ENCODE data around the gene TXNDC17. TPM values are rescaled to one million over a fixed set of nuclear protein-coding genes. Genes with fewer than 3 reads are reported as not detected.

TXNDC17 gene
- total RNA-seq, 1 experiment from 2014 or later: 151 TPM

DNA sequence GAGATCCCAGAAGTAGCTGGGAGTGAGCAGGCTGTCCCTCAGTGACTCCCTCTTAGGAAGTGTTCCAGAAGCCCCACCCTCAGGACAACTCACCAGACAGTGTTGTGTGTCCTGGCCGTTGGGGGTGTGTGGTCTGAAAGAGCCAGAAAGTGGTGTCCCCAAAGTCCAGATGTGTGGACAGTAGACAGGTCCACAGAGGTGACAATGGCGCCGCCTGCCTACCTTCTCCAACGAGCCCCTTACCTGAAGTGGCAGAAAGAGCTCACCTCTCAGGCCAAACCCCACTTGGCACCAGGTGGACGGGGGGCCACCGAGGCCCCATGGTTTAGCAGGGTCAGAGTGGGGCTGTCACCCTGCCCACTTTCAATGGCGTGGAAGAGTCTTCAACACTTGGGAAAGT lies 30.6 kb downstream of the TXNDC17 start:
- TF ChIP-seq, protein P1, sequence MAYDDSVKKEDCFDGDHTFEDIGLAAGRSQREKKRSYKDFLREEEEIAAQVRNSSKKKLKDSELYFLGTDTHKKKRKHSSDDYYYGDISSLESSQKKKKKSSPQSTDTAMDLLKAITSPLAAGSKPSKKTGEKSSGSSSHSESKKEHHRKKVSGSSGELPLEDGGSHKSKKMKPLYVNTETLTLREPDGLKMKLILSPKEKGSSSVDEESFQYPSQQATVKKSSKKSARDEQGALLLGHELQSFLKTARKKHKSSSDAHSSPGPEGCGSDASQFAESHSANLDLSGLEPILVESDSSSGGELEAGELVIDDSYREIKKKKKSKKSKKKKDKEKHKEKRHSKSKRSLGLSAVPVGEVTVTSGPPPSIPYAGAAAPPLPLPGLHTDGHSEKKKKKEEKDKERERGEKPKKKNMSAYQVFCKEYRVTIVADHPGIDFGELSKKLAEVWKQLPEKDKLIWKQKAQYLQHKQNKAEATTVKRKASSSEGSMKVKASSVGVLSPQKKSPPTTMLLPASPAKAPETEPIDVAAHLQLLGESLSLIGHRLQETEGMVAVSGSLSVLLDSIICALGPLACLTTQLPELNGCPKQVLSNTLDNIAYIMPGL (CRISPR knock-in tag; IDR thresholded peaks at IDR 0.05): no peak
- TF ChIP-seq ZNF121 (CRISPR knock-in tag; IDR thresholded peaks at IDR 0.05): no peak
- TF ChIP-seq ZNF219 (CRISPR knock-in tag; IDR thresholded peaks at IDR 0.05; ENCODE audit: borderline replicate concordance): no peak
- TF ChIP-seq, protein P2, sequence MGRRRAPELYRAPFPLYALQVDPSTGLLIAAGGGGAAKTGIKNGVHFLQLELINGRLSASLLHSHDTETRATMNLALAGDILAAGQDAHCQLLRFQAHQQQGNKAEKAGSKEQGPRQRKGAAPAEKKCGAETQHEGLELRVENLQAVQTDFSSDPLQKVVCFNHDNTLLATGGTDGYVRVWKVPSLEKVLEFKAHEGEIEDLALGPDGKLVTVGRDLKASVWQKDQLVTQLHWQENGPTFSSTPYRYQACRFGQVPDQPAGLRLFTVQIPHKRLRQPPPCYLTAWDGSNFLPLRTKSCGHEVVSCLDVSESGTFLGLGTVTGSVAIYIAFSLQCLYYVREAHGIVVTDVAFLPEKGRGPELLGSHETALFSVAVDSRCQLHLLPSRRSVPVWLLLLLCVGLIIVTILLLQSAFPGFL (CRISPR knock-in tag; IDR thresholded peaks at IDR 0.05; ENCODE audit: borderline replicate concordance): no peak
- no peak for TF ChIP-seq ZNF396 (CRISPR knock-in tag; IDR thresholded peaks at IDR 0.05; ENCODE audit: borderline replicate concordance)
- no peak for TF ChIP-seq ZNF423 (CRISPR knock-in tag; IDR thresholded peaks at IDR 0.05)
- TF ChIP-seq CREM (CRISPR knock-in tag; IDR thresholded peaks at IDR 0.05): no peak
- TF ChIP-seq, protein P3, sequence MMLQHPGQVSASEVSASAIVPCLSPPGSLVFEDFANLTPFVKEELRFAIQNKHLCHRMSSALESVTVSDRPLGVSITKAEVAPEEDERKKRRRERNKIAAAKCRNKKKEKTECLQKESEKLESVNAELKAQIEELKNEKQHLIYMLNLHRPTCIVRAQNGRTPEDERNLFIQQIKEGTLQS (CRISPR knock-in tag; conservative IDR thresholded peaks at IDR 0.05): no peak
- TF ChIP-seq NFATC4 (CRISPR knock-in tag; IDR thresholded peaks at IDR 0.05): no peak
- no peak for TF ChIP-seq NR3C1 (CRISPR knock-in tag; conservative IDR thresholded peaks at IDR 0.05; ENCODE audit: low read depth)
- TF ChIP-seq ERG (CRISPR knock-in tag; IDR thresholded peaks at IDR 0.05): no peak
- TF ChIP-seq SOX15 (CRISPR knock-in tag; IDR thresholded peaks at IDR 0.05): no peak
- no peak for TF ChIP-seq E2F4 (CRISPR knock-in tag; IDR thresholded peaks at IDR 0.05; ENCODE audit: borderline replicate concordance, low read depth)
- no peak for TF ChIP-seq TEAD1 (CRISPR knock-in tag; IDR thresholded peaks at IDR 0.05)
- TF ChIP-seq, protein P4, sequence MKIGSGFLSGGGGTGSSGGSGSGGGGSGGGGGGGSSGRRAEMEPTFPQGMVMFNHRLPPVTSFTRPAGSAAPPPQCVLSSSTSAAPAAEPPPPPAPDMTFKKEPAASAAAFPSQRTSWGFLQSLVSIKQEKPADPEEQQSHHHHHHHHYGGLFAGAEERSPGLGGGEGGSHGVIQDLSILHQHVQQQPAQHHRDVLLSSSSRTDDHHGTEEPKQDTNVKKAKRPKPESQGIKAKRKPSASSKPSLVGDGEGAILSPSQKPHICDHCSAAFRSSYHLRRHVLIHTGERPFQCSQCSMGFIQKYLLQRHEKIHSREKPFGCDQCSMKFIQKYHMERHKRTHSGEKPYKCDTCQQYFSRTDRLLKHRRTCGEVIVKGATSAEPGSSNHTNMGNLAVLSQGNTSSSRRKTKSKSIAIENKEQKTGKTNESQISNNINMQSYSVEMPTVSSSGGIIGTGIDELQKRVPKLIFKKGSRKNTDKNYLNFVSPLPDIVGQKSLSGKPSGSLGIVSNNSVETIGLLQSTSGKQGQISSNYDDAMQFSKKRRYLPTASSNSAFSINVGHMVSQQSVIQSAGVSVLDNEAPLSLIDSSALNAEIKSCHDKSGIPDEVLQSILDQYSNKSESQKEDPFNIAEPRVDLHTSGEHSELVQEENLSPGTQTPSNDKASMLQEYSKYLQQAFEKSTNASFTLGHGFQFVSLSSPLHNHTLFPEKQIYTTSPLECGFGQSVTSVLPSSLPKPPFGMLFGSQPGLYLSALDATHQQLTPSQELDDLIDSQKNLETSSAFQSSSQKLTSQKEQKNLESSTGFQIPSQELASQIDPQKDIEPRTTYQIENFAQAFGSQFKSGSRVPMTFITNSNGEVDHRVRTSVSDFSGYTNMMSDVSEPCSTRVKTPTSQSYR (CRISPR knock-in tag; IDR thresholded peaks at IDR 0.05): no peak
- TF ChIP-seq CBFB (CRISPR knock-in tag; IDR thresholded peaks at IDR 0.05; ENCODE audit: low read depth): no peak
- TF ChIP-seq FOXJ3 (CRISPR knock-in tag; IDR thresholded peaks at IDR 0.05; ENCODE audit: borderline replicate concordance): no peak
- no peak for TF ChIP-seq OVOL2 (CRISPR knock-in tag; IDR thresholded peaks at IDR 0.05; ENCODE audit: borderline replicate concordance)
- TF ChIP-seq NR1H2 (CRISPR knock-in tag; IDR thresholded peaks at IDR 0.05): no peak
- no peak for TF ChIP-seq PRRX2 (CRISPR knock-in tag; IDR thresholded peaks at IDR 0.05)
- Mint-ChIP-seq H3K36me3 (no peaks in the 10 kb centered on the region), H3K4me1 (peaks cover 7% of the 10 kb centered on the region), H3K4me3 (no peak overlapping the region), H3K9me3 (no peaks in the 10 kb centered on the region), H3K27me3 (ENCODE audit: low read depth) (peaks cover 12% of the 10 kb centered on the region), H3K27ac (no peak overlapping the region)
- POLR2A ChIA-PET: interaction anchor here (0.5 kb wide), 1 partner anchor 616 kb away, joined by 4 read pairs; no protein-coding TSS in a partner anchor
- no peak for ATAC-seq
- CTCF ChIA-PET: interaction anchor here (0.5 to 3.4 kb wide), 3 partner anchors 41 to 979 kb away, joined by 4 to 11 read pairs (median 9); partner anchors contain the start of genes ATP1B2 and SLC13A5
- DNase-seq (ENCODE audit: low spot score): no peak
